H1 (cell line): Measurements from ENCODE around the gene SLC36A2. TPM values are rescaled to one million over a fixed set of nuclear protein-coding genes. Genes with fewer than 3 reads are reported as not detected.

Experiments used
- CTCF ChIA-PET: fragments of 300-600 bp; sonication (Branson Sonifier 250); formaldehyde crosslinking; loops from one replicate; lab custom pipeline; 2021; ENCODE audit not compliant: partially characterized antibody; lab: Charles Lee
- POLR2A ChIA-PET: fragments of 300-600 bp; sonication (Branson Sonifier 250); formaldehyde crosslinking; loops from one replicate; lab custom pipeline; 2021; ENCODE audit warnings: inconsistent platforms; ENCODE audit not compliant: partially characterized antibody; lab: Charles Lee
- DNase-seq, 2 experiments: peaks; one replicate each; pipeline versions ENCODE4 v3.0.0 to v3.0.0-alpha.2; 2010 to 2022; ENCODE audit warnings: low spot score in 2 of 2, low read depth in 1 of 2, mixed read lengths in 1 of 2
- FAIRE-seq: peaks from 2 replicates; lab custom pipeline; 2011; peaks lifted over from hg19 to GRCh38; lab: Jason Lieb, UNC
- H2AFZ ChIP-seq: 2 replicates; pipeline ENCODE4 v1.8.1; 2012; ENCODE audit warnings: low read length, inconsistent platforms
- H2AK5ac ChIP-seq: 2 replicates; pipeline ENCODE4 v1.6.1; 2013; ENCODE audit warnings: low read depth, low read length
- H2BK120ac ChIP-seq: replicated peaks from 2 replicates; pipeline ENCODE3; 2013; ENCODE audit warnings: low read depth, low read length, inconsistent platforms
- H2BK12ac ChIP-seq: 2 replicates; pipeline ENCODE4 v1.6.1; 2013; ENCODE audit warnings: low read depth, low read length
- H2BK15ac ChIP-seq: 2 replicates; pipeline ENCODE4 v1.6.1; 2013; ENCODE audit warnings: low read length
- H2BK20ac ChIP-seq: 2 replicates; pipeline ENCODE4 v1.6.1; 2013; ENCODE audit warnings: low read length
- H2BK5ac ChIP-seq: 2 replicates; pipeline ENCODE4 v1.6.1; 2013; ENCODE audit warnings: low read depth, low read length
- H3K14ac ChIP-seq: 2 replicates; pipeline ENCODE4 v1.6.1; 2013; ENCODE audit warnings: inconsistent platforms; ENCODE audit not compliant: insufficient read length
- H3K18ac ChIP-seq: 2 replicates; pipeline ENCODE4 v1.6.1; 2013; ENCODE audit warnings: low read length; ENCODE audit errors: extremely low read depth
- H3K23ac ChIP-seq: 2 replicates; pipeline ENCODE4 v1.6.1; 2013; ENCODE audit warnings: inconsistent platforms; ENCODE audit not compliant: insufficient read length
- H3K23me2 ChIP-seq: 2 replicates; pipeline ENCODE4 v1.6.1; 2013; ENCODE audit warnings: low read depth, low read length
- H3K27ac ChIP-seq: 2 replicates; pipeline ENCODE4 v1.6.1; 2011; ENCODE audit warnings: low read depth, low read length, inconsistent platforms
- H3K27me3 ChIP-seq, 4 experiments: replicated peaks in 1 of 4; 1 replicate in 1 of 4; 2 replicates in 3 of 4; pipeline versions ENCODE4 v1.6.1 to v1.8.1; 2011 to 2013; ENCODE audit warnings: low read length in 3 of 4, mild to moderate bottlenecking in 3 of 4, inconsistent platforms in 2 of 4, mixed read lengths in 2 of 4, moderate library complexity in 1 of 4; ENCODE audit not compliant: control insufficient read depth in 3 of 4, insufficient read depth in 3 of 4; ENCODE audit errors: extremely low read depth in 1 of 4
- H3K36me3 ChIP-seq, 4 experiments: 2 replicates each; pipeline versions ENCODE4 v1.6.1 to v1.8.1; 2011 to 2013; ENCODE audit warnings: mild to moderate bottlenecking in 4 of 4, low read length in 3 of 4, moderate library complexity in 2 of 4, control low read depth in 1 of 4, inconsistent platforms in 1 of 4; ENCODE audit not compliant: insufficient read depth in 4 of 4, control insufficient read depth in 2 of 4
- H3K4ac ChIP-seq: replicated peaks from 2 replicates; pipeline ENCODE3; 2013; ENCODE audit warnings: low read length, low read depth, mixed read lengths, inconsistent platforms; ENCODE audit not compliant: insufficient read length
- H3K4me1 ChIP-seq, 4 experiments: replicated peaks in 1 of 4; 1 replicate in 1 of 4; 2 replicates in 3 of 4; pipeline versions ENCODE4 v1.6.1 to v1.8.1; 2011 to 2013; ENCODE audit warnings: low read length in 3 of 4, inconsistent platforms in 2 of 4, mixed read lengths in 1 of 4; ENCODE audit not compliant: insufficient read depth in 4 of 4, control insufficient read depth in 3 of 4
- H3K4me2 ChIP-seq, 2 experiments: 2 replicates each; pipeline versions ENCODE4 v1.6.1 to v1.8.1; 2011 to 2013; ENCODE audit warnings: low read depth in 2 of 2, low read length in 2 of 2, control low read depth in 1 of 2, inconsistent platforms in 1 of 2, mild to moderate bottlenecking in 1 of 2; ENCODE audit not compliant: insufficient read depth in 1 of 2
- H3K4me3 ChIP-seq, 4 experiments: fragments of 200-600, 300-600 bp in 1 of 4; sonication (generic), shearing (Covaris generic), sonication (Bioruptor Twin) in 1 of 4; 2 replicates each; pipeline versions ENCODE4 v1.5.1 to v1.8.1; 2011 to 2016; ENCODE audit warnings: low read length in 4 of 4, low read depth in 3 of 4, control low read depth in 2 of 4, inconsistent platforms in 2 of 4, mild to moderate bottlenecking in 2 of 4, mixed read lengths in 1 of 4, moderate library complexity in 1 of 4; ENCODE audit not compliant: insufficient read depth in 2 of 4; ENCODE audit errors: extremely low read depth in 1 of 4
- H3K56ac ChIP-seq: replicated peaks from 2 replicates; pipeline ENCODE3; 2013; ENCODE audit warnings: low read depth, mild to moderate bottlenecking, mixed read lengths, low read length, inconsistent platforms; ENCODE audit not compliant: insufficient read length
- H3K79me1 ChIP-seq: 2 replicates; pipeline ENCODE4 v1.6.1; 2013; ENCODE audit warnings: low read depth, low read length, control low read depth
- H3K79me2 ChIP-seq, 2 experiments: 2 replicates each; pipeline versions ENCODE4 v1.6.1 to v1.8.1; 2012 to 2013; ENCODE audit warnings: low read length in 2 of 2, mild to moderate bottlenecking in 2 of 2, inconsistent platforms in 1 of 2; ENCODE audit not compliant: insufficient read depth in 2 of 2, control insufficient read depth in 1 of 2
- H3K9ac ChIP-seq, 4 experiments: replicated peaks in 1 of 4; 1 replicate in 1 of 4; 2 replicates in 3 of 4; pipeline versions ENCODE4 v1.6.1 to v1.8.1; 2011 to 2013; ENCODE audit warnings: low read depth in 3 of 4, low read length in 3 of 4, control low read depth in 2 of 4, mild to moderate bottlenecking in 2 of 4, moderate library complexity in 2 of 4, inconsistent platforms in 1 of 4; ENCODE audit errors: extremely low read depth in 1 of 4
- H3K9me3 ChIP-seq, 2 experiments: 2 replicates each; pipeline versions ENCODE4 v1.6.1 to v1.8.1; 2012 to 2013; ENCODE audit warnings: mild to moderate bottlenecking in 2 of 2, moderate library complexity in 2 of 2, control low read depth in 1 of 2, inconsistent platforms in 1 of 2, low read depth in 1 of 2, low read length in 1 of 2, mixed read lengths in 1 of 2; ENCODE audit not compliant: insufficient read depth in 2 of 2
- H4K20me1 ChIP-seq, 2 experiments: replicated peaks in 1 of 2; 2 replicates each; pipeline versions ENCODE3 to v1.8.1; 2011 to 2013; ENCODE audit warnings: inconsistent platforms in 2 of 2, low read length in 2 of 2, mild to moderate bottlenecking in 1 of 2; ENCODE audit not compliant: insufficient read depth in 2 of 2, control insufficient read depth in 1 of 2
- H4K5ac ChIP-seq: 2 replicates; pipeline ENCODE4 v1.6.1; 2013; ENCODE audit warnings: low read length, low read depth, mixed read lengths, inconsistent platforms; ENCODE audit not compliant: insufficient read length
- H4K8ac ChIP-seq: 2 replicates; pipeline ENCODE4 v1.8.0; 2013; ENCODE audit warnings: mild to moderate bottlenecking, moderate library complexity, low read length, inconsistent platforms; ENCODE audit not compliant: insufficient read depth; ENCODE audit errors: extremely low read depth
- H4K91ac ChIP-seq: replicated peaks from 2 replicates; pipeline ENCODE3; 2013; ENCODE audit warnings: low read length, mixed read lengths, inconsistent platforms; ENCODE audit not compliant: insufficient read length
- SIN3A ChIP-seq, 2 experiments: IDR thresholded peaks in 1 of 2; conservative IDR thresholded peaks in 1 of 2; 2 replicates each; pipeline ENCODE4 v1.6.1; 2011 to 2012; ENCODE audit warnings: low read length in 2 of 2, improper control_type of control experiment in 1 of 2, low read depth in 1 of 2, mild to moderate bottlenecking in 1 of 2
- WGBS, 2 experiments: shearing (Covaris generic) in 1 of 2; methylation state at CpG; one replicate each; pipeline versions ENCODE4 v1.1.6 to v1.1.7; 2013 to 2015; ENCODE audit warnings: low lambda C conversion rate in 2 of 2, mixed read lengths in 2 of 2, inconsistent platforms in 1 of 2, low coverage in 1 of 2, missing lambda C conversion rate in 1 of 2; ENCODE audit not compliant: insufficient replicate concordance in 2 of 2, insufficient coverage in 1 of 2, insufficient read length in 1 of 2; ENCODE audit errors: extremely low coverage in 1 of 2, missing lambda C conversion rate in 1 of 2; 5-methylcytosine and 5-hydroxymethylcytosine counted together
- polyA plus RNA-seq, 7 experiments: library from polyadenylated mRNA; depleted of rRNA in 3 of 7; stranded (reverse) in 5 of 7; unstranded in 2 of 7; fragments of >200 nt in 5 of 7; fragments of 200-250 nt in 2 of 7; gene quantifications; 1 replicate in 5 of 7; 2 replicates in 1 of 7; 4 replicates in 1 of 7; pipeline versions ENCODE4 v1.2.1 to v1.2.3, GENCODE V29; 2011 to 2013; ENCODE audit warnings: missing spikeins in 2 of 7, mixed read lengths in 2 of 7
- total RNA-seq: library from RNA; stranded (reverse); fragmentation: NEBNext Ultra II Directional; extraction: Animal tissue kit (Norgen Biotek cat#: 25700); gene quantifications from 2 replicates; pipeline ENCODE4 v1.2.1, GENCODE V29; 2021

SLC36A2 gene
- total and polyA plus RNA-seq, 2 of the 8 experiments (the other 6 are each of a cell fraction or from before 2014, with no cell fraction given) = 0.30 TPM; not detected in 1

DNA sequence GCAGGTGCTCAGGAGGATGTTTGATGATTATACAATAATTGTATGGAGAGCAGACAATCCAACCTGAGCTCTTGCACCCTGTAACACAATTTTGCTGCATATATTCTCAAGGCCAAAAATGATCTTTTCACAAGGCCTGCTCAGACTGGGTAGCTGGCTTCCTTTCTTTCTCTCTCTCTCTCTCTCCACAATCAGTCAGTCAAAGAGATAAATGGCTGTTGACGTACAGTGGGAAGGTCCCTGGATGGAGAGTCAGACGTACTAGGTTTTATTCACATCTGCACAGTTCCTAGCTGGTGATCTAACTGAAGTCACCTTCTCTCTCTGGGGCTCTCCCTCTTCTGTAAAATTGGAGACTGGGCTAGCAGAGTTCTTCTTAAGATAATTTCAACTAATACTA lies 19.8 kb downstream of the SLC36A2 start:
- Histone ChIP-seq H4K8ac (no peak overlapping the region), H3K23ac (no peak overlapping the region), H3K4me2 (no peak overlapping the region), H2AK5ac (no peak overlapping the region), H2BK20ac (no peak overlapping the region), H2BK120ac (no peak overlapping the region), H3K14ac (no peak overlapping the region), H3K36me3 (no peaks in the 10 kb centered on the region), H4K20me1 (no peaks in the 10 kb centered on the region), H3K4me1 (peaks cover 0 to 4% (median 2%) of the 10 kb centered on the region in 4 experiments; a peak in 2 of 7 replicates), H4K91ac (no peak overlapping the region), H2BK15ac (no peak overlapping the region), H3K79me2 (no peaks in the 10 kb centered on the region), H2BK5ac (no peak overlapping the region), H3K79me1 (no peaks in the 10 kb centered on the region), H3K27me3 (no peaks in the 10 kb centered on the region), H3K4ac (no peak overlapping the region), H3K23me2 (no peaks in the 10 kb centered on the region), H4K5ac (no peak overlapping the region), H3K9ac (no peak overlapping the region), H3K9me3 (no peaks in the 10 kb centered on the region), H2BK12ac (no peak overlapping the region), H3K27ac (no peak overlapping the region), H3K56ac (no peak overlapping the region), H2AFZ (no peak overlapping the region), H3K4me3 (no peak overlapping the region), H3K18ac (no peak overlapping the region)
- FAIRE-seq (no peak), DNase-seq (no peak)
- no peak for TF ChIP-seq SIN3A (conservative IDR thresholded peaks at IDR 0.05 in 1 of 2, IDR thresholded peaks at IDR 0.05 in 1 of 2; ENCODE audit: low read depth in 1 of 2, low read length in 2 of 2)
- CTCF ChIA-PET = interaction anchor here (0.9 kb wide), 1 partner anchor 58 kb away, joined by 3 read pairs; no protein-coding TSS in a partner anchor
- 86% methylated on average over 2 of the region's 2 CpGs; no CpG with 5 or more reads in 1 of the 2 experiments for WGBS, 2 experiments
- POLR2A ChIA-PET = no interaction called here
